A549 treated with AZD2906 at 1 μM for 4 hours (cell line): ENCODE data around the gene SHBG. TPM values are rescaled to one million over a fixed set of nuclear protein-coding genes. Genes with fewer than 3 reads are reported as not detected.

ENCODE experiments used
- total RNA-seq: library from RNA; stranded (reverse); fragments of 200-300 nt; extraction: Qiagen RNA extraction; gene quantifications from 5 replicates; pipeline ENCODE4 v1.2.3, GENCODE V29; 2022

Gene SHBG
- total RNA-seq: 0.45 to 0.90 TPM (median 0.73 TPM) in 5 replicates

GRCh38 chr17:7629939-7630571, at the start of gene SHBG:
Gene SHBG (plus strand): TSS chr17:7630135. CDS start chr17:7630173, 38 bp downstream.

GRCh38 chr17:7583253-7584109, 46.5 kb upstream of the SHBG start, which contains the start of gene MPDU1:
Gene MPDU1 (plus strand): TSS chr17:7583852. CDS start chr17:7583863, 11 bp downstream.

GRCh38 chr17:7589891-7590691, 39.8 kb upstream of the SHBG start, which contains the start of gene SOX15:
Gene SOX15 (minus strand): TSS chr17:7590094. CDS start chr17:7589676, 418 bp downstream.

GRCh38 chr17:7614425-7615264, 15.3 kb upstream of the SHBG start, which contains the start of gene FXR2:
Gene FXR2 (minus strand): TSS chr17:7614897. CDS start chr17:7614532, 365 bp downstream.

GRCh38 chr17:7627250-7628121, 2.4 kb upstream of the SHBG start, which contains the start of gene SAT2:
Gene SAT2 (minus strand): TSS chr17:7627821. CDS start chr17:7627635, 186 bp downstream.

GRCh38 chr17:7650509-7651096, 20.7 kb downstream of the SHBG start, which contains the start of gene ATP1B2:
Gene ATP1B2 (plus strand): TSS chr17:7650926. CDS start chr17:7651519, 593 bp downstream.

Other genes with a start within 250 kb of the SHBG start
- 1.3 to 1.6 TPM (median 1.5 TPM) in 5 replicates for gene TNK1, start 249.0 kb upstream of the SHBG start, total RNA-seq
- 38.6 to 48.9 TPM (median 44.7 TPM) in 5 replicates for gene PLSCR3, start 235.6 kb upstream of the SHBG start, total RNA-seq
- 180 to 224 TPM (median 215 TPM) in 5 replicates for gene TMEM256, start 226.0 kb upstream of the SHBG start, total RNA-seq
- 13.3 to 17.6 TPM (median 17.1 TPM) in 5 replicates for gene NLGN2, start 222.3 kb upstream of the SHBG start, total RNA-seq
- gene SPEM1, start 209.8 kb upstream of the SHBG start, total RNA-seq: 0.06 to 0.13 TPM in 2 of 5 replicates, not detected in the others
- gene SPEM2, start 204.5 kb upstream of the SHBG start, total RNA-seq: 0.03 to 0.07 TPM (median 0.06 TPM) in 3 of 5 replicates, not detected in the others
- gene SPEM3, start 201.3 kb upstream of the SHBG start, total RNA-seq: 0.02 to 0.03 TPM (median 0.02 TPM) in 3 of 5 replicates, not detected in the others
- 10.8 to 13.9 TPM (median 13.3 TPM) in 5 replicates for gene TMEM102, start 194.7 kb upstream of the SHBG start, total RNA-seq
- gene FGF11, start 190.6 kb upstream of the SHBG start, total RNA-seq: 0.76 to 1.2 TPM (median 0.85 TPM) in 5 replicates
- 8.0 to 11.6 TPM (median 10.2 TPM) in 5 replicates for gene CHRNB1, start 185.1 kb upstream of the SHBG start, total RNA-seq
- gene ZBTB4, start 150.5 kb upstream of the SHBG start, total RNA-seq: 21.0 to 25.5 TPM (median 24.1 TPM) in 5 replicates
- gene SLC35G6, start 148.7 kb upstream of the SHBG start, total RNA-seq: not detected in 5 replicates
- gene POLR2A, start 145.8 kb upstream of the SHBG start, total RNA-seq: 72.5 to 86.2 TPM (median 79.8 TPM) in 5 replicates
- 8.2 to 13.3 TPM (median 13.0 TPM) in 5 replicates for gene TNFSF12, start 81.1 kb upstream of the SHBG start, total RNA-seq
- gene TNFSF13, start 71.4 kb upstream of the SHBG start, total RNA-seq: 0.49 to 1.1 TPM (median 0.68 TPM) in 5 replicates
- 84.9 to 95.8 TPM (median 95.7 TPM) in 5 replicates for gene SENP3, start 68.2 kb upstream of the SHBG start, total RNA-seq
- 27.0 to 34.4 TPM (median 31.4 TPM) in 5 replicates for gene CD68, start 50.5 kb upstream of the SHBG start, total RNA-seq
- gene MPDU1, start 46.3 kb upstream of the SHBG start, total RNA-seq: 111 to 143 TPM (median 116 TPM) in 5 replicates
- 0.16 to 0.52 TPM (median 0.31 TPM) in 5 replicates for gene SOX15, start 40.0 kb upstream of the SHBG start, total RNA-seq
- 47.5 to 56.4 TPM (median 54.2 TPM) in 5 replicates for gene FXR2, start 15.2 kb upstream of the SHBG start, total RNA-seq
- gene SAT2, start 2.3 kb upstream of the SHBG start, total RNA-seq: 60.3 to 85.9 TPM (median 73.8 TPM) in 5 replicates
- gene ATP1B2, start 20.8 kb downstream of the SHBG start, total RNA-seq: 0.15 to 0.33 TPM (median 0.22 TPM) in 5 replicates
- gene TP53, start 57.4 kb downstream of the SHBG start, total RNA-seq: 42.0 to 45.0 TPM (median 44.1 TPM) in 5 replicates
- 31.4 to 42.9 TPM (median 39.7 TPM) in 5 replicates for gene WRAP53, start 58.3 kb downstream of the SHBG start, total RNA-seq
- 1.2 to 1.6 TPM (median 1.3 TPM) in 5 replicates for gene EFNB3, start 75.1 kb downstream of the SHBG start, total RNA-seq
- gene DNAH2, start 87.6 kb downstream of the SHBG start, total RNA-seq: 0.02 to 0.05 TPM (median 0.03 TPM) in 5 replicates
- 11.9 to 15.7 TPM (median 13.1 TPM) in 5 replicates for gene KDM6B, start 204.1 kb downstream of the SHBG start, total RNA-seq
- 0.20 to 0.89 TPM (median 0.71 TPM) in 5 replicates for gene TMEM88, start 224.9 kb downstream of the SHBG start, total RNA-seq
- 161 to 242 TPM (median 226 TPM) in 5 replicates for gene NAA38, start 227.4 kb downstream of the SHBG start, total RNA-seq
- gene CYB5D1, start 227.9 kb downstream of the SHBG start, total RNA-seq: 17.9 to 20.5 TPM (median 18.6 TPM) in 5 replicates